Calu3 (cell line): ENCODE data around the gene MICB. TPM values are rescaled to one million over a fixed set of nuclear protein-coding genes. Genes with fewer than 3 reads are reported as not detected.
"Not testable (repeated sequence)": the region's sequence is repeated elsewhere in the genome, so short reads cannot be mapped to it uniquely, and the experiment has no call there.

Experiments
- BruUV-seq: library from RNA; stranded (reverse); fragments of 400-500 nt; replicated peaks from 2 replicates; lab custom pipeline; 2021; lab: Mats Ljungman, UMichigan
- CTCF ChIA-PET: fragments of 300-600 bp; sonication (Branson Sonifier 250); formaldehyde crosslinking; loops from one replicate; lab custom pipeline; 2022; ENCODE audit warnings: antibody characterized with exemption; lab: Charles Lee
- DNase-seq: peaks from one replicate; pipeline ENCODE4 v3.0.0; 2022
- H3K27ac Mint-ChIP-seq: one replicate; pipeline ENCODE4 v1.8.0; 2022; ENCODE audit warnings: mixed read lengths; ENCODE audit not compliant: unreplicated experiment
- H3K27me3 Mint-ChIP-seq: one replicate; pipeline ENCODE4 v1.8.0; 2022; ENCODE audit warnings: mixed read lengths; ENCODE audit not compliant: unreplicated experiment
- H3K36me3 Mint-ChIP-seq: one replicate; pipeline ENCODE4 v1.8.0; 2022; ENCODE audit warnings: mild to moderate bottlenecking, moderate library complexity, mixed read lengths; ENCODE audit not compliant: insufficient read depth, unreplicated experiment
- H3K4me1 Mint-ChIP-seq: one replicate; pipeline ENCODE4 v1.8.0; 2022; ENCODE audit warnings: mild to moderate bottlenecking, low read depth, mixed read lengths; ENCODE audit not compliant: unreplicated experiment
- H3K4me3 Mint-ChIP-seq: one replicate; pipeline ENCODE4 v1.8.0; 2022; ENCODE audit warnings: mild to moderate bottlenecking, low read depth, moderate library complexity, mixed read lengths; ENCODE audit not compliant: unreplicated experiment
- H3K9me3 Mint-ChIP-seq: one replicate; pipeline ENCODE4 v1.8.0; 2022; ENCODE audit warnings: low read depth, mixed read lengths; ENCODE audit not compliant: unreplicated experiment
- CTCF ChIP-seq: fragments of 200-600 bp; IDR thresholded peaks from one replicate; pipeline ENCODE4 v1.8.0; 2022; ENCODE audit warnings: antibody characterized with exemption; ENCODE audit not compliant: unreplicated experiment
- intact Hi-C: fragments of 100-400 bp; cut with micrococcal nuclease; formaldehyde crosslinking; loops from one replicate; pipeline ENCODE4 v1.10.0; 2022; ENCODE audit not compliant: unreplicated experiment
- total RNA-seq: library from RNA; stranded (reverse); gene quantifications from 2 replicates; pipeline ENCODE4 v1.2.3, GENCODE V29; 2022

The MICB gene
- total RNA-seq, 1 experiment from 2014 or later: 64.3 TPM

- Mint-ChIP-seq H3K27ac (peak overlapping the region; percentile 1), H3K27me3 (no peaks in the 10 kb centered on the region)
- TSS peak; percentile 28 for BruUV-seq
Measured at GRCh38 chr6:31495580-31495979, 2.4 kb upstream of the MICB start.

GRCh38 chr6:31496826-31497225 lies 1.1 kb upstream of the MICB start:
- not testable (repeated sequence) for BruUV-seq, H3K9me3 Mint-ChIP-seq, DNase-seq, H3K27me3 Mint-ChIP-seq
- H3K36me3 Mint-ChIP-seq: peaks cover 52% of the 10 kb centered on the region
- H3K27ac Mint-ChIP-seq: peak overlapping the region; percentile 42
- H3K4me1 Mint-ChIP-seq: peaks cover 68% of the 10 kb centered on the region
- intact Hi-C loops: loop anchor here (1.0 kb wide), 1 partner anchor 43 kb away; no protein-coding TSS in a partner anchor
- CTCF ChIA-PET: interaction anchor here (1.2 to 1.7 kb wide), 2 partner anchors 10 to 96 kb away, joined by 3 read pairs; no protein-coding TSS in a partner anchor
- peak overlapping the region; percentile 88 for H3K4me3 Mint-ChIP-seq

More at GRCh38 chr6:31495580-31495979, 2.4 kb upstream of the MICB start:
- Mint-ChIP-seq H3K4me1 (peaks cover 57% of the 10 kb centered on the region), H3K4me3 (peak overlapping the region; percentile 56), H3K36me3 (peaks cover 52% of the 10 kb centered on the region), H3K9me3 (no peaks in the 10 kb centered on the region)
- peak; percentile 48 for DNase-seq
- no peak for TF ChIP-seq CTCF
- intact Hi-C loops: loop anchor here (1.0 kb wide), 1 partner anchor 103 kb away; no protein-coding TSS in a partner anchor
- CTCF ChIA-PET: interaction anchor here (0.6 to 3.6 kb wide), 4 partner anchors 46 to 682 kb away, joined by 3 to 20 read pairs (median 7); partner anchors contain the start of genes DDX39B and NFKBIL1

GRCh38 chr6:31498748-31499147 lies 803 bp downstream of the MICB start:
- Mint-ChIP-seq H3K4me3 (peak overlapping the region; percentile 88), H3K27ac (peak overlapping the region; percentile 62), H3K4me1 (peaks cover 71% of the 10 kb centered on the region), H3K9me3 (peaks cover 3% of the 10 kb centered on the region), H3K27me3 (no peaks in the 10 kb centered on the region), H3K36me3 (peaks cover 49% of the 10 kb centered on the region)
- intact Hi-C loops: no loop called here
- CTCF ChIA-PET: interaction anchor here (0.6 to 2.2 kb wide), 4 partner anchors 43 to 205 kb away, joined by 3 to 8 read pairs (median 6); partner anchors contain the start of genes ABHD16A and DDX39B
- peak; percentile 40 for DNase-seq
- no peak for TF ChIP-seq CTCF
- no TSS peak for BruUV-seq

- H3K27ac Mint-ChIP-seq, intact Hi-C loops, H3K27me3 Mint-ChIP-seq, DNase-seq, H3K9me3 Mint-ChIP-seq, BruUV-seq: not testable (repeated sequence)
- H3K4me3 Mint-ChIP-seq: peak overlapping the region; percentile 88
- H3K4me1 Mint-ChIP-seq: peaks cover 67% of the 10 kb centered on the region
- CTCF ChIA-PET: interaction anchor here (2.2 kb wide), 1 partner anchor 42 kb away, joined by 8 read pairs; the partner anchor contains the start of gene DDX39B
- H3K36me3 Mint-ChIP-seq: peaks cover 40% of the 10 kb centered on the region
Measured at GRCh38 chr6:31499648-31500047, 1.7 kb downstream of the MICB start.

- H3K36me3 Mint-ChIP-seq: peaks cover 42% of the 10 kb centered on the region
- no peak for DNase-seq
- H3K4me1 Mint-ChIP-seq: peaks cover 42% of the 10 kb centered on the region
- CTCF ChIA-PET: interaction anchor here (0.6 kb wide), 1 partner anchor 25 kb away, joined by 3 read pairs; no protein-coding TSS in a partner anchor
- H3K27me3 Mint-ChIP-seq: no peaks in the 10 kb centered on the region
- H3K9me3 Mint-ChIP-seq: peaks cover 3% of the 10 kb centered on the region
- H3K27ac Mint-ChIP-seq: no peak overlapping the region
- intact Hi-C loops: no loop called here
- no peak for TF ChIP-seq CTCF
- H3K4me3 Mint-ChIP-seq: no peak overlapping the region
- no TSS peak for BruUV-seq
Measured at GRCh38 chr6:31502586-31502985, 4.6 kb downstream of the MICB start.

GRCh38 chr6:31509036-31509435 lies 11.1 kb downstream of the MICB start:
- BruUV-seq, H3K4me1 Mint-ChIP-seq, H3K27me3 Mint-ChIP-seq, intact Hi-C loops, CTCF ChIA-PET, H3K9me3 Mint-ChIP-seq, H3K4me3 Mint-ChIP-seq, H3K27ac Mint-ChIP-seq, DNase-seq: not testable (repeated sequence)
- H3K36me3 Mint-ChIP-seq: peaks cover 42% of the 10 kb centered on the region
